Measurements from ENCODE around the gene C3orf20.

GRCh38 chr3:14768182-14768790 lies 93.3 kb downstream of the C3orf20 start:
- TF ChIP-seq POLR2A (IDR thresholded peaks at IDR 0.05) (no peak), CTCF (IDR thresholded peaks at IDR 0.05) (no peak), POLR2AphosphoS5 (IDR thresholded peaks at IDR 0.05) (no peak)
